ENCODE data around the gene ANKRD27. TPM values are rescaled to one million over a fixed set of nuclear protein-coding genes. Genes with fewer than 3 reads are reported as not detected.
"Not testable (repeated sequence)": the region's sequence is repeated elsewhere in the genome, so short reads cannot be mapped to it uniquely, and the experiment has no call there.

Gene ANKRD27
- polyA plus RNA-seq, 4 donors = 11.2 to 24.0 (median 13.5) TPM

DNA sequence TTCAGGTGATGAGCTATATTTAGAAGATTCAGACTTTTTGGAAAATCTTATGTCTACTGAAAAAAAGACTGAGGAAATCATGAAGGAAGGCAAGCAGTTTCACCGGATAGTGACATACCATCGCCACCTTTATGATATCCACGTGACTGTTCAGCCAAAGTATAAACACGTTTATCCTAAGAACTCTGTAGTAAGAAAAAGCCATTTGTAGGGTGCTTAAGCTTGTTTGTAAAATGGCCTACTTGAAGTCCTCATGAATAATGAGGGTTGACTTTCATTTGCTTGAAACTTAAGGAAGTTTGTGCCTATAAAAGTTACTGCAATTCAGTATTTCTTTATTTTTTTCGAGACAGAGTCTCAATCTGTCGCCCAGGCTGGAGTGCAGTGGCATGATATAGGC lies 36.8 kb upstream of the ANKRD27 start:
- Histone ChIP-seq H3K36me3 (ENCODE audit: control insufficient read depth in 3 of 3, insufficient read depth in 2 of 3, low read depth in 1 of 3, low read length in 3 of 3) (peaks cover 0 to 35% (median 0%) of the 10 kb centered on the region in 3 donors), H3K27ac (ENCODE audit: low read depth in 1 of 3, low read length in 2 of 3) (no peak overlapping the region), H3K4me3 (ENCODE audit: low read depth in 1 of 3, low read length in 3 of 3) (no peak overlapping the region), H3K9me3 (ENCODE audit: control insufficient read depth in 2 of 2, insufficient read depth in 1 of 2, low read depth in 1 of 2, low read length in 1 of 2) (no peaks in the 10 kb centered on the region), H3K27me3 (ENCODE audit: control insufficient read depth in 3 of 3, insufficient read depth in 3 of 3, low read length in 3 of 3) (no peaks in the 10 kb centered on the region), H3K4me1 (ENCODE audit: control insufficient read depth in 3 of 3, insufficient read depth in 2 of 3, low read depth in 1 of 3, low read length in 2 of 3) (peaks cover 0 to 3% (median 0%) of the 10 kb centered on the region in 3 donors)
- no peak for DNase-seq
- 91 to 94% (median 91%) methylated on average over 6 of the region's 6 CpGs for WGBS, 3 donors
- no peak for FAIRE-seq

DNA sequence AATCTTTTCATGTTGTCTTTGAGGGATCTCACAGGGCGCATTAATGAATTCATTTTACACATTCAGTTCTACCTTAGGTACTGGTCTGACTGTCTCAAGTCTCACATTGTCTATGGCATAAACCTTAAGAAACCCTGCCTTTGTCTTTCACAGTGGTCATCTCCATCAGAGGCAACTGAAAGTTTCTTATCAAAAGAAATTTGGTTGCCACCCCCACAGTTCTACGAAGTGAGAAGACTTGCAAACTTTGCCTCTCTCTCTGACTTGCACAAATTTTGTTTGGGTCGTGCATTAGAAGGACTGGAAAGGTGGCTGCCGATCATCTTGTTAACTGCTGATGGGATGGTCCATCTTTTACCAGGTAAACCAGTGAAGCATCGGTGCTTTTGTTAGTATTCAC lies 34.1 kb upstream of the ANKRD27 start:
- Histone ChIP-seq H3K4me1 (ENCODE audit: control insufficient read depth in 3 of 3, insufficient read depth in 2 of 3, low read depth in 1 of 3, low read length in 2 of 3) (peaks cover 0 to 3% (median 0%) of the 10 kb centered on the region in 3 donors), H3K9me3 (ENCODE audit: control insufficient read depth in 2 of 2, insufficient read depth in 1 of 2, low read depth in 1 of 2, low read length in 1 of 2) (peaks cover 0 to 9% of the 10 kb centered on the region in 2 donors), H3K4me3 (ENCODE audit: low read depth in 1 of 3, low read length in 3 of 3) (no peak overlapping the region), H3K36me3 (ENCODE audit: control insufficient read depth in 3 of 3, insufficient read depth in 2 of 3, low read depth in 1 of 3, low read length in 3 of 3) (peaks cover 0 to 40% (median 0%) of the 10 kb centered on the region in 3 donors), H3K27ac (ENCODE audit: low read depth in 1 of 3, low read length in 2 of 3) (no peak overlapping the region), H3K27me3 (ENCODE audit: control insufficient read depth in 3 of 3, insufficient read depth in 3 of 3, low read length in 3 of 3) (no peaks in the 10 kb centered on the region)
- no peak for DNase-seq
- no peak for FAIRE-seq
- WGBS, 3 donors = 92 to 94% (median 93%) methylated on average over 5 of the region's 5 CpGs

DNA sequence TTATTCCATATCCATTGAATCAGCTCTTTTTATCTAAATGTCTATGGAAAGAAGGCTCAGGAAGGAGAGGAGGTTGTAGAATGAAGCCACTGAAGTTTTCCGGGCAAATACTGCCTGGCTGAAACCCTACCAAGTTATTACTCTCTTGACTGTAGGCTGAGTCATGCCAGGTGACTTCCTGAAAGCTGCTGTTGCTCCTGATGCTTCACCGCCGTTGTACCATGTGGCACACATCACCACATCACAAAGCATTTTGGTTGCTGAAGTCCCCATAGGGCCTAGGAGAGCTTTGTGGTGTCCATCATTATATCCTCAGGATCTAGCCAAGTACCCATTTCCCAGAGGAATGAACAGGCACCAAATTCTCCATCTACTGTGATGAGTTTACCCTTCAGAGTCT lies 33.5 kb upstream of the ANKRD27 start:
- peaks cover 0 to 41% (median 0%) of the 10 kb centered on the region in 3 donors for H3K36me3 ChIP-seq (ENCODE audit: control insufficient read depth in 3 of 3, insufficient read depth in 2 of 3, low read depth in 1 of 3, low read length in 3 of 3)
- no peak overlapping the region for H3K27ac ChIP-seq (ENCODE audit: low read depth in 1 of 3, low read length in 2 of 3)
- H3K4me1 ChIP-seq (ENCODE audit: control insufficient read depth in 3 of 3, insufficient read depth in 2 of 3, low read depth in 1 of 3, low read length in 2 of 3) = peaks cover 0 to 3% (median 0%) of the 10 kb centered on the region in 3 donors
- 73 to 78% (median 77%) methylated on average over 3 of the region's 3 CpGs for WGBS, 3 donors
- peaks cover 0 to 14% of the 10 kb centered on the region in 2 donors for H3K9me3 ChIP-seq (ENCODE audit: control insufficient read depth in 2 of 2, insufficient read depth in 1 of 2, low read depth in 1 of 2, low read length in 1 of 2)
- FAIRE-seq (no peak), DNase-seq (no peak)
- no peak overlapping the region for H3K4me3 ChIP-seq (ENCODE audit: low read depth in 1 of 3, low read length in 3 of 3)
- no peaks in the 10 kb centered on the region for H3K27me3 ChIP-seq (ENCODE audit: control insufficient read depth in 3 of 3, insufficient read depth in 3 of 3, low read length in 3 of 3)

DNA sequence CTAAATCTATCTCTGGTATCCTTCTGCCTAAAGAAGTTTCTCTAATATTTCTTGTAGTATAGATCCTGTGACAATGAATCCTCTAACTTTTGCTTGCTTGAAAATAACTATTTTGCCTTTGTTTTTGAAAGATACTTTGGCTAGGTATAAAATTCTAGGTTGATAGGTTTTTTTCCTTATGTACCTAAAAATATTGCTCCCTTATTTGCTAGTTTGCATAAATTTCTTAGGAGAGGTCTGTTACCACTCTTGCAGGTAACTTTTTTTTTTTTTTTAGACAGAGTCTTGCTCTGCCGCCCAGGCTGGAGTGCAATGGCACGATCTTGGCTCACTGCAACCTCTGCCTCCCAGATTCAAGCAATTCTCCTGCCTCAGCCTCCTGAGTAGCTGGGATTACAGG lies 29.0 kb upstream of the ANKRD27 start:
- DNase-seq; H3K4me3 ChIP-seq (ENCODE audit: low read depth in 1 of 3, low read length in 3 of 3); H3K27me3 ChIP-seq (ENCODE audit: control insufficient read depth in 3 of 3, insufficient read depth in 3 of 3, low read length in 3 of 3); FAIRE-seq; H3K27ac ChIP-seq (ENCODE audit: low read depth in 1 of 3, low read length in 2 of 3): not testable (repeated sequence)
- H3K9me3 ChIP-seq (ENCODE audit: control insufficient read depth in 2 of 2, insufficient read depth in 1 of 2, low read depth in 1 of 2, low read length in 1 of 2) = peaks cover 0 to 16% of the 10 kb centered on the region in 2 donors
- H3K4me1 ChIP-seq (ENCODE audit: control insufficient read depth in 3 of 3, insufficient read depth in 2 of 3, low read depth in 1 of 3, low read length in 2 of 3) = peaks cover 0 to 16% (median 1%) of the 10 kb centered on the region in 3 donors
- peaks cover 0 to 43% (median 0%) of the 10 kb centered on the region in 3 donors for H3K36me3 ChIP-seq (ENCODE audit: control insufficient read depth in 3 of 3, insufficient read depth in 2 of 3, low read depth in 1 of 3, low read length in 3 of 3)
- 97 to 100% (median 100%) methylated on average over 2 of the region's 2 CpGs for WGBS, 3 donors

DNA sequence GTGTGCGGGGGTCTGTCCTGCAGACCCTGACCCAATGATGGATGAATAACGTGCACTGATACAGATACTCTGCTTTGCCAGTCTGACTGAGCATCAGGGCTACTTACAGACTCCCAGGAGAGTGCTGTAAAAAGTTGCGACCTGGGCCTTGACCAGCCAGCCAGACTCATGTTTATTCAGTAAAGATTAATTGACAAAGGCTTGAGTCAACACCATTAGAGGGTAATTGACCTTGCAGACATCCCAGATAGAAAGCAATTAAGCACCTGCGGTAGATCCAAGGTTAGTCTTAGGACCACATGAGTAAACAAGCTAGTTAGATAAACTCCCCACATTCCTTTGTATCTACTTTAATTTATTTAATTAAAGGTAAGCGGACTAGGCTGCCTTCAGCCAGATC lies 27.0 kb upstream of the ANKRD27 start:
- DNase-seq = peak; percentile 79 to 96
- Histone ChIP-seq H3K27ac (ENCODE audit: low read depth in 1 of 3, low read length in 2 of 3) (peak overlapping the region in 1 of 3 donors; percentile 34), H3K36me3 (ENCODE audit: control insufficient read depth in 3 of 3, insufficient read depth in 2 of 3, low read depth in 1 of 3, low read length in 3 of 3) (peaks cover 2 to 46% (median 3%) of the 10 kb centered on the region in 3 donors), H3K4me3 (ENCODE audit: low read depth in 1 of 3, low read length in 3 of 3) (no peak overlapping the region), H3K9me3 (ENCODE audit: control insufficient read depth in 2 of 2, insufficient read depth in 1 of 2, low read depth in 1 of 2, low read length in 1 of 2) (peaks cover 0 to 16% of the 10 kb centered on the region in 2 donors), H3K27me3 (ENCODE audit: control insufficient read depth in 3 of 3, insufficient read depth in 3 of 3, low read length in 3 of 3) (no peaks in the 10 kb centered on the region), H3K4me1 (ENCODE audit: control insufficient read depth in 3 of 3, insufficient read depth in 2 of 3, low read depth in 1 of 3, low read length in 2 of 3) (peaks cover 0 to 16% (median 1%) of the 10 kb centered on the region in 3 donors)
- 12 to 56% (median 33%) methylated on average over 5 of the region's 5 CpGs for WGBS, 3 donors
- no peak for FAIRE-seq

DNA sequence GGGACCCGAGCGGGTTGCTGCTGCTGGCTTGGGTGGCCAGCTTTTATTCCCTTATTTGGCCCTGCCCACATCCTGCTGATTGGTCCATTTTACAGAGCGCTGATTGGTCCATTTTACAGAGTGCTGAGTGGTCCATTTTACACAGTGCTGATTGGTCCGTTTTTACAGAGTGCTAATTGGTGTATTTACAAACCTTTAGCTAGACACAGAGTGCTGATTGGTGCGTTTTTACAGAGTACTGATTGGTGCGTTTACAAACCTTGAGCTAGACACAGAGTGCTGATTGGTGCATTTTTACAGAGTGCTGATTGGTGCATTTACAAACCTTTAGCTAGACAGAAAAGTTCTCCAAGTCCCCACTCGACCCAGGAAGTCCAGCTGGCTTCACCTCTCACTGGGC lies 25.1 kb upstream of the ANKRD27 start:
- Histone ChIP-seq H3K9me3 (ENCODE audit: control insufficient read depth in 2 of 2, insufficient read depth in 1 of 2, low read depth in 1 of 2, low read length in 1 of 2) (peaks cover 0 to 15% of the 10 kb centered on the region in 2 donors), H3K36me3 (ENCODE audit: control insufficient read depth in 3 of 3, insufficient read depth in 2 of 3, low read depth in 1 of 3, low read length in 3 of 3) (peaks cover 2 to 41% (median 3%) of the 10 kb centered on the region in 3 donors), H3K4me1 (ENCODE audit: control insufficient read depth in 3 of 3, insufficient read depth in 2 of 3, low read depth in 1 of 3, low read length in 2 of 3) (peaks cover 4 to 26% (median 6%) of the 10 kb centered on the region in 3 donors)
- not testable (repeated sequence) for H3K27me3 ChIP-seq (ENCODE audit: control insufficient read depth in 3 of 3, insufficient read depth in 3 of 3, low read length in 3 of 3); H3K4me3 ChIP-seq (ENCODE audit: low read depth in 1 of 3, low read length in 3 of 3); FAIRE-seq; DNase-seq; H3K27ac ChIP-seq (ENCODE audit: low read depth in 1 of 3, low read length in 2 of 3)
- 96 to 97% (median 97%) methylated on average over 7 of the region's 7 CpGs for WGBS, 3 donors

DNA sequence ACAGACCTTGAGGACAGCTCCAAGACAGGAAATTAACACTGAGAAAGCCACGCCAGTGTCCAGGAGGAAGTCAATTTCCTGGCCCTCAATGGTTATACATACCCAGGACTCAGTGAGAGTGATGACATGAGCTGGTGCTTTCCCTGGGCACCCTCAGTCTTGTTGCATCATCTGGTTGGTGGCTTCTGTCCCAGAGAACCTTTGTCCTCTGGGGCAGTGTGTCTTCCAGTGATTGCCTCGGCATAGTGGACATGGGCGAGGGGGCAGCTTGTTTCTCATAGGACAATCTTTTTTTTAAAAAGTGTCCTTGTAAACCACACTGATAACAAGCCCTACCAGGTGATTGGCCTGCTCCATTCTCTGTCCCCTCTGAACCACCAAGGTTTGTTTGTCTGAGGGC lies 21.8 kb upstream of the ANKRD27 start:
- Histone ChIP-seq H3K27ac (ENCODE audit: low read depth in 1 of 3, low read length in 2 of 3) (peak overlapping the region in 1 of 3 donors; percentile 23), H3K4me1 (ENCODE audit: control insufficient read depth in 3 of 3, insufficient read depth in 2 of 3, low read depth in 1 of 3, low read length in 2 of 3) (peaks cover 4 to 24% (median 4%) of the 10 kb centered on the region in 3 donors), H3K36me3 (ENCODE audit: control insufficient read depth in 3 of 3, insufficient read depth in 2 of 3, low read depth in 1 of 3, low read length in 3 of 3) (peaks cover 2 to 31% (median 3%) of the 10 kb centered on the region in 3 donors)
- WGBS, 3 donors = 29 to 70% (median 40%) methylated on average over 3 of the region's 3 CpGs
- H3K27me3 ChIP-seq (ENCODE audit: control insufficient read depth in 3 of 3, insufficient read depth in 3 of 3, low read length in 3 of 3); FAIRE-seq; H3K9me3 ChIP-seq (ENCODE audit: control insufficient read depth in 2 of 2, insufficient read depth in 1 of 2, low read depth in 1 of 2, low read length in 1 of 2); H3K4me3 ChIP-seq (ENCODE audit: low read depth in 1 of 3, low read length in 3 of 3): not testable (repeated sequence)
- peak; percentile 76 to 83 for DNase-seq

DNA sequence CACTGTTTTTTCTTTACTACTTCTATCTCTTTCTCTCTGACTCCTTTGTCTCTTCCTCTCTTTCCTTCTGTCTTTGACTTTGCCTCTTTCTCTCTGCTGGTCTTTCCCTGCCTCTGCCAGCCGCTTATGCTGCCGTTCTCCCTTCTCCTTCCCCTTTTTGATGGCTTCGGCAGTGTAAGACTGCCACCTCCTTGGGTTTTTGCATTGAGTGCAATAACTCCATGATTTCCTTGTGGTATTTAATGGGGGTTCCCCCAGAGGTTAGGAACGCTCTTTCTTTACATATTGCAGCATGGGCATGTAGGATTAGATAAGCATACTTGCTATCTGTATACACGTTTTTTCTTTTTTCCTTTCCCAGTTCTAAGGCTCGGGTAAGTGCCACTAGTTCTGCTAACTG lies 20.5 kb upstream of the ANKRD27 start:
- Histone ChIP-seq H3K36me3 (ENCODE audit: control insufficient read depth in 3 of 3, insufficient read depth in 2 of 3, low read depth in 1 of 3, low read length in 3 of 3) (peaks cover 2 to 25% (median 3%) of the 10 kb centered on the region in 3 donors), H3K4me1 (ENCODE audit: control insufficient read depth in 3 of 3, insufficient read depth in 2 of 3, low read depth in 1 of 3, low read length in 2 of 3) (peaks cover 6 to 32% (median 8%) of the 10 kb centered on the region in 3 donors), H3K27ac (ENCODE audit: low read depth in 1 of 3, low read length in 2 of 3) (peak overlapping the region in 1 of 3 donors; percentile 22)
- H3K9me3 ChIP-seq (ENCODE audit: control insufficient read depth in 2 of 2, insufficient read depth in 1 of 2, low read depth in 1 of 2, low read length in 1 of 2); FAIRE-seq; H3K4me3 ChIP-seq (ENCODE audit: low read depth in 1 of 3, low read length in 3 of 3); H3K27me3 ChIP-seq (ENCODE audit: control insufficient read depth in 3 of 3, insufficient read depth in 3 of 3, low read length in 3 of 3); DNase-seq: not testable (repeated sequence)
- WGBS, 3 donors = 47 to 56% (median 53%) methylated on average over 6 of the region's 6 CpGs

DNA sequence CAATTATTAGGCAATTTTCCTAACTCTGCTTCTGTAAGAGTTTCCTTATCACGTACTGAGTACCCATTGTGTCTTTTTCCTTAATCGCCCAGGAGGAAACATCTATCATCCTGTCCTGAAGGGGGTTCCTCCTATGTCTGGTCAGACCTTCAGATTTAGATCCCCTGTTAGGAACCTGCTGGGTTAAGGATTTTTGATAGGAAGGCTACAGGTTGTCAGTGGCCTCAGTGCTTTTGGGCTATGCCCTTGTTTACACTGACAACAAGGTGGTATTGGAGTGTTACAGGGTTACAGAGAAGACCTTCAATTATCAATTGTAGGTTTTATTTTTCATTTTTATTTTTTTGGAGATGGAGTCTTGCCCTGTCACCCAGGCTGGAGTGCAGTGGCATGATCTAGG lies 19.9 kb upstream of the ANKRD27 start:
- H3K4me3 ChIP-seq (ENCODE audit: low read depth in 1 of 3, low read length in 3 of 3); FAIRE-seq; DNase-seq; H3K27me3 ChIP-seq (ENCODE audit: control insufficient read depth in 3 of 3, insufficient read depth in 3 of 3, low read length in 3 of 3); H3K27ac ChIP-seq (ENCODE audit: low read depth in 1 of 3, low read length in 2 of 3); H3K9me3 ChIP-seq (ENCODE audit: control insufficient read depth in 2 of 2, insufficient read depth in 1 of 2, low read depth in 1 of 2, low read length in 1 of 2): not testable (repeated sequence)
- H3K4me1 ChIP-seq (ENCODE audit: control insufficient read depth in 3 of 3, insufficient read depth in 2 of 3, low read depth in 1 of 3, low read length in 2 of 3) = peaks cover 6 to 32% (median 8%) of the 10 kb centered on the region in 3 donors
- 33 to 45% (median 41%) methylated on average over 2 of the region's 2 CpGs for WGBS, 3 donors
- peaks cover 2 to 20% (median 3%) of the 10 kb centered on the region in 3 donors for H3K36me3 ChIP-seq (ENCODE audit: control insufficient read depth in 3 of 3, insufficient read depth in 2 of 3, low read depth in 1 of 3, low read length in 3 of 3)

Data from small intestine (tissue), 7 donors.